Neural cell (in vitro differentiated cells): ENCODE data around the gene RPL27. TPM values are rescaled to one million over a fixed set of nuclear protein-coding genes. Genes with fewer than 3 reads are reported as not detected.

Source experiments
- H2AFZ ChIP-seq: fragments of 200-600, 300-800 bp; sonication (generic), shearing (Covaris generic); 2 replicates; pipeline ENCODE4 v1.6.0; 2014; ENCODE audit warnings: low read depth, mild to moderate bottlenecking, antibody characterized with exemption, low read length, moderate library complexity
- H3F3A ChIP-seq: fragments of 200-600 bp; shearing (Covaris generic); 2 replicates; pipeline ENCODE4 v1.6.1; 2016; ENCODE audit warnings: mild to moderate bottlenecking, moderate library complexity, mixed read lengths, antibody characterized with exemption, low read length; ENCODE audit not compliant: insufficient read depth, poor library complexity, severe bottlenecking
- H3K27ac ChIP-seq: fragments of 200-600, 300-800 bp; sonication (generic), shearing (Covaris generic); 2 replicates; pipeline ENCODE4 v1.5.1; 2014; ENCODE audit warnings: mild to moderate bottlenecking, low read length, moderate library complexity
- H3K27me3 ChIP-seq: fragments of 300-800, 200-600 bp; sonication (generic), shearing (Covaris generic); 2 replicates; pipeline ENCODE4 v1.6.0; 2014; ENCODE audit warnings: mild to moderate bottlenecking, low read depth, low read length, moderate library complexity; ENCODE audit not compliant: insufficient read depth
- H3K36me3 ChIP-seq: fragments of 300-800, 200-600 bp; sonication (generic), shearing (Covaris generic); 2 replicates; pipeline ENCODE4 v1.5.1; 2014; ENCODE audit warnings: mild to moderate bottlenecking, antibody characterized with exemption, low read length, moderate library complexity; ENCODE audit not compliant: insufficient read depth
- H3K4me2 ChIP-seq: fragments of 300-800, 200-600 bp; sonication (generic), shearing (Covaris generic); 2 replicates; pipeline ENCODE4 v1.6.0; 2014; ENCODE audit warnings: mild to moderate bottlenecking, low read length
- H3K4me3 ChIP-seq: fragments of 300-800, 200-600 bp; sonication (generic), shearing (Covaris generic); 2 replicates; pipeline ENCODE4 v1.5.1; 2014; ENCODE audit warnings: mild to moderate bottlenecking, low read length, moderate library complexity
- H3K79me2 ChIP-seq: fragments of 200-600 bp; shearing (Covaris generic); replicated peaks from 2 replicates; pipeline ENCODE4 v1.6.0; 2014; ENCODE audit warnings: mild to moderate bottlenecking, low read length, moderate library complexity; ENCODE audit not compliant: insufficient read depth
- H3K9ac ChIP-seq: fragments of 300-800, 200-600 bp; sonication (generic), shearing (Covaris generic); 2 replicates; pipeline ENCODE4 v1.6.1; 2016; ENCODE audit warnings: mild to moderate bottlenecking, low read length, mixed read lengths
- H3K9me2 ChIP-seq: fragments of 200-600 bp; shearing (Covaris generic); 2 replicates; pipeline ENCODE4 v1.6.1; 2016; ENCODE audit warnings: mild to moderate bottlenecking, low read length, mixed read lengths; ENCODE audit not compliant: insufficient read depth
- H3K9me3 ChIP-seq: fragments of 200-600, 300-800 bp; sonication (generic), shearing (Covaris generic); 2 replicates; pipeline ENCODE4 v1.6.1; 2016; ENCODE audit warnings: mild to moderate bottlenecking, mixed run types, low read length, moderate library complexity, mixed read lengths
- H4K20me1 ChIP-seq: fragments of 200-600 bp; shearing (Covaris generic); 2 replicates; pipeline ENCODE4 v1.6.1; 2016; ENCODE audit warnings: mild to moderate bottlenecking, mixed run types; ENCODE audit not compliant: insufficient read depth
- EP300 ChIP-seq: fragments of 450-650 bp; conservative IDR thresholded peaks from 2 replicates; pipeline ENCODE4 v1.6.1; 2014; ENCODE audit warnings: antibody characterized with exemption, mild to moderate bottlenecking, moderate library complexity; ENCODE audit not compliant: poor library complexity, severe bottlenecking
- EZH2 ChIP-seq: fragments of 200-600, 300-800 bp; shearing (Covaris generic), sonication (generic); IDR thresholded peaks from 2 replicates; pipeline ENCODE4 v1.6.1; 2014; ENCODE audit warnings: antibody characterized with exemption, low read length, borderline replicate concordance, mild to moderate bottlenecking; ENCODE audit not compliant: insufficient read depth, poor library complexity, severe bottlenecking
- MXI1 ChIP-seq: fragments of 450-650 bp; conservative IDR thresholded peaks from 2 replicates; pipeline ENCODE4 v1.6.1; 2014; ENCODE audit warnings: antibody characterized with exemption, mild to moderate bottlenecking; ENCODE audit not compliant: poor library complexity, severe bottlenecking
- POLR2AphosphoS5 ChIP-seq: IDR thresholded peaks from 2 replicates; pipeline ENCODE4 v1.6.1; 2012
- RAD21 ChIP-seq: fragments of 450-650 bp; conservative IDR thresholded peaks from 2 replicates; pipeline ENCODE4 v1.6.1; 2014; ENCODE audit warnings: antibody characterized with exemption, mild to moderate bottlenecking, moderate library complexity
- SMC3 ChIP-seq: fragments of 450-650 bp; conservative IDR thresholded peaks from 2 replicates; pipeline ENCODE4 v1.6.1; 2014; ENCODE audit warnings: antibody characterized with exemption, mild to moderate bottlenecking, moderate library complexity; ENCODE audit not compliant: poor library complexity
- TAF1 ChIP-seq: IDR thresholded peaks from 2 replicates; pipeline ENCODE4 v1.6.1; 2012; ENCODE audit warnings: low read depth
- polyA plus RNA-seq: library from polyadenylated mRNA; depleted of rRNA; stranded (reverse); fragments of >200 nt; gene quantifications from 2 replicates; pipeline ENCODE4 v1.2.3, GENCODE V29; 2014
- TF ChIP-seq, protein P1 (sequence below): IDR thresholded peaks from 2 replicates; pipeline ENCODE4 v1.6.1; 2012; ENCODE audit warnings: borderline replicate concordance
- TF ChIP-seq, protein P2 (sequence below): fragments of 450-650 bp; IDR thresholded peaks from 2 replicates; pipeline ENCODE4 v1.5.1; 2014; ENCODE audit warnings: antibody characterized with exemption, mild to moderate bottlenecking, moderate library complexity; ENCODE audit not compliant: poor library complexity, severe bottlenecking

RPL27 gene
- polyA plus RNA-seq, 1 donor from 2014 or later: 1,167 TPM

DNA sequence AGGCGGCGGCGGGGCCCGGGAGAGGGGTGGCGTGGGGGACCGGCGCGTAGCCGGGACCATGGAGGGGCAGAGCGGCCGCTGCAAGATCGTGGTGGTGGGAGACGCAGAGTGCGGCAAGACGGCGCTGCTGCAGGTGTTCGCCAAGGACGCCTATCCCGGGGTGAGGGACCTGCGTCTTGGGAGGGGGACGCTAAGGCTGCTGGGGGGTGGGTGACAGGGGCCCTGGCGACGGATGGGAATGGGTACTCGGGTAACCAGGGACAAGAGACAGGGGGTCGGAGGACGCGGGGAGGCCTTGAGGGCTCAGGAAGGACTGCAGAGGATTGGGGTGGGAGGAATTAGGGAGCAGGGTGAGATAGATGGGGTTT lies 27.1 kb downstream of the RPL27 start:
- Histone ChIP-seq H3K79me2 (peaks cover 31% of the 10 kb centered on the region), H2AFZ (peak overlapping the region; percentile 90), H4K20me1 (no peaks in the 10 kb centered on the region), H3K9ac (peak overlapping the region; percentile 92), H3K4me3 (peak overlapping the region; percentile 83), H3K4me2 (peak overlapping the region; percentile 48), H3F3A (no peaks in the 10 kb centered on the region), H3K9me2 (no peaks in the 10 kb centered on the region), H3K9me3 (no peaks in the 10 kb centered on the region), H3K36me3 (no peaks in the 10 kb centered on the region), H3K27ac (peak overlapping the region; percentile 86), H3K27me3 (no peaks in the 10 kb centered on the region)
- no peak for TF ChIP-seq EZH2
- TF ChIP-seq EP300: no peak
- TF ChIP-seq POLR2AphosphoS5: no peak
- TF ChIP-seq, protein P1, sequence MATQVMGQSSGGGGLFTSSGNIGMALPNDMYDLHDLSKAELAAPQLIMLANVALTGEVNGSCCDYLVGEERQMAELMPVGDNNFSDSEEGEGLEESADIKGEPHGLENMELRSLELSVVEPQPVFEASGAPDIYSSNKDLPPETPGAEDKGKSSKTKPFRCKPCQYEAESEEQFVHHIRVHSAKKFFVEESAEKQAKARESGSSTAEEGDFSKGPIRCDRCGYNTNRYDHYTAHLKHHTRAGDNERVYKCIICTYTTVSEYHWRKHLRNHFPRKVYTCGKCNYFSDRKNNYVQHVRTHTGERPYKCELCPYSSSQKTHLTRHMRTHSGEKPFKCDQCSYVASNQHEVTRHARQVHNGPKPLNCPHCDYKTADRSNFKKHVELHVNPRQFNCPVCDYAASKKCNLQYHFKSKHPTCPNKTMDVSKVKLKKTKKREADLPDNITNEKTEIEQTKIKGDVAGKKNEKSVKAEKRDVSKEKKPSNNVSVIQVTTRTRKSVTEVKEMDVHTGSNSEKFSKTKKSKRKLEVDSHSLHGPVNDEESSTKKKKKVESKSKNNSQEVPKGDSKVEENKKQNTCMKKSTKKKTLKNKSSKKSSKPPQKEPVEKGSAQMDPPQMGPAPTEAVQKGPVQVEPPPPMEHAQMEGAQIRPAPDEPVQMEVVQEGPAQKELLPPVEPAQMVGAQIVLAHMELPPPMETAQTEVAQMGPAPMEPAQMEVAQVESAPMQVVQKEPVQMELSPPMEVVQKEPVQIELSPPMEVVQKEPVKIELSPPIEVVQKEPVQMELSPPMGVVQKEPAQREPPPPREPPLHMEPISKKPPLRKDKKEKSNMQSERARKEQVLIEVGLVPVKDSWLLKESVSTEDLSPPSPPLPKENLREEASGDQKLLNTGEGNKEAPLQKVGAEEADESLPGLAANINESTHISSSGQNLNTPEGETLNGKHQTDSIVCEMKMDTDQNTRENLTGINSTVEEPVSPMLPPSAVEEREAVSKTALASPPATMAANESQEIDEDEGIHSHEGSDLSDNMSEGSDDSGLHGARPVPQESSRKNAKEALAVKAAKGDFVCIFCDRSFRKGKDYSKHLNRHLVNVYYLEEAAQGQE: no peak
- TF ChIP-seq, protein P2, sequence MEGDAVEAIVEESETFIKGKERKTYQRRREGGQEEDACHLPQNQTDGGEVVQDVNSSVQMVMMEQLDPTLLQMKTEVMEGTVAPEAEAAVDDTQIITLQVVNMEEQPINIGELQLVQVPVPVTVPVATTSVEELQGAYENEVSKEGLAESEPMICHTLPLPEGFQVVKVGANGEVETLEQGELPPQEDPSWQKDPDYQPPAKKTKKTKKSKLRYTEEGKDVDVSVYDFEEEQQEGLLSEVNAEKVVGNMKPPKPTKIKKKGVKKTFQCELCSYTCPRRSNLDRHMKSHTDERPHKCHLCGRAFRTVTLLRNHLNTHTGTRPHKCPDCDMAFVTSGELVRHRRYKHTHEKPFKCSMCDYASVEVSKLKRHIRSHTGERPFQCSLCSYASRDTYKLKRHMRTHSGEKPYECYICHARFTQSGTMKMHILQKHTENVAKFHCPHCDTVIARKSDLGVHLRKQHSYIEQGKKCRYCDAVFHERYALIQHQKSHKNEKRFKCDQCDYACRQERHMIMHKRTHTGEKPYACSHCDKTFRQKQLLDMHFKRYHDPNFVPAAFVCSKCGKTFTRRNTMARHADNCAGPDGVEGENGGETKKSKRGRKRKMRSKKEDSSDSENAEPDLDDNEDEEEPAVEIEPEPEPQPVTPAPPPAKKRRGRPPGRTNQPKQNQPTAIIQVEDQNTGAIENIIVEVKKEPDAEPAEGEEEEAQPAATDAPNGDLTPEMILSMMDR: no peak
- TF ChIP-seq SMC3: no peak
- no peak for TF ChIP-seq RAD21
- TF ChIP-seq TAF1: no peak
- TF ChIP-seq MXI1: no peak

DNA sequence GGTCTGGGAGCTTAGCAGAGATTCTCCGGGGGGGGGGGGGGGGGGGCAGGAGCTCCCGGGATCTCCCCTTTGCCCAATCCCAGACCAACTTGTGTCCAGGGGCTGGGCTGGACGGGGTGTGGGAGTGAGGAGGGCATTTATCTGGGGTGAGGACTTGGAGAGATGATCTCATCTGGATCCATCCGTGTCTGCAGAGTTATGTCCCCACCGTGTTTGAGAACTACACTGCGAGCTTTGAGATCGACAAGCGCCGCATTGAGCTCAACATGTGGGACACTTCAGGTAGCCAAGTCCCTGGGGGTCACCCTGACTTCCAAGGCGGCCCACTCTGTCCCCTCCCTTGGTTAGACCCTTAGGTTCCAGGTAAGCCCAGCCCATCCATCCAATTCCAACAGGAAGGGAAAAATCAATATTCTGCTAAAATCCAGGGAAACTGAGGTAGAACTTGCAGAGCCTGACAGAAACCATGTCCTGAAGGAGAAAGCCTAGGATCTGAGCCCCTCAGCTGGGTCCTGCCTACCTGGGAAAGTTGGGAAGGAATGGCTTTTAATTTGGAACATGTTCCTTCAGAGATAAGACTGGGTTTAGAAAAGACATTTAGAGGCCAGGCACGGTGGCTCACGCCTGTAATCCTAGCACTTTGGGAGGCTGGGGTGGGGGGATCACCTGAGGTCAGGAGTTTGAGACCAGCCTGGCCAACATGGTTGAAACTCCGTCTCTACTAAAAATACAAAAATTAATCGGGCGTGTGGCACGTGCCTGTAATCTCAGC lies 27.7 kb downstream of the RPL27 start:
- Histone ChIP-seq H2AFZ (peak overlapping the region; percentile 90), H3K9ac (peak overlapping the region; percentile 92), H3K9me3 (no peaks in the 10 kb centered on the region), H3K9me2 (no peaks in the 10 kb centered on the region), H3K36me3 (no peaks in the 10 kb centered on the region), H3K27ac (peak overlapping the region; percentile 86), H3K4me2 (peak overlapping the region; percentile 48), H3K4me3 (peak overlapping the region; percentile 83), H4K20me1 (no peaks in the 10 kb centered on the region), H3F3A (no peaks in the 10 kb centered on the region), H3K79me2 (peaks cover 25% of the 10 kb centered on the region), H3K27me3 (no peaks in the 10 kb centered on the region)
- TF ChIP-seq POLR2AphosphoS5: no peak
- TF ChIP-seq MXI1: no peak
- TF ChIP-seq SMC3: no peak
- TF ChIP-seq EP300: no peak
- TF ChIP-seq, protein P2: no peak
- TF ChIP-seq, protein P1: no peak
- no peak for TF ChIP-seq RAD21
- TF ChIP-seq EZH2: no peak
- TF ChIP-seq TAF1: no peak
